B cell (primary cell): Measurements from ENCODE around the gene DUSP9. TPM values are rescaled to one million over a fixed set of nuclear protein-coding genes. Genes with fewer than 3 reads are reported as not detected.
"Not testable (repeated sequence)": the region's sequence is repeated elsewhere in the genome, so short reads cannot be mapped to it uniquely, and the experiment has no call there.

ENCODE experiments used
- ATAC-seq: fragments of 200-7000 bp; cut with Tn5 transposase; one replicate; pipeline ENCODE4 v1.10.0; 2021; ENCODE audit warnings: low read depth, mild to moderate bottlenecking, moderate number of reproducible peaks, moderate library complexity
- CTCF ChIA-PET: fragments of 350-600 bp; sonication (Branson Sonifier 250); formaldehyde crosslinking; loops from one replicate; lab custom pipeline; 2021; ENCODE audit warnings: antibody characterized with exemption, inconsistent platforms; lab: Charles Lee
- POLR2A ChIA-PET: fragments of 350-600 bp; sonication (Branson Sonifier 250); formaldehyde crosslinking; loops from one replicate; lab custom pipeline; 2021; ENCODE audit warnings: antibody characterized with exemption; lab: Charles Lee
- DNase-seq: peaks from one replicate; pipeline ENCODE4 v3.0.0; 2013
- H2AFZ ChIP-seq: 2 replicates; pipeline ENCODE4 v1.6.1; 2012; ENCODE audit warnings: mild to moderate bottlenecking, low read depth, low read length; ENCODE audit not compliant: insufficient read depth, poor library complexity, severe bottlenecking
- H3K27ac ChIP-seq, 2 donors: 1 replicate in 1 of 2; 2 replicates in 1 of 2; pipeline ENCODE4 v1.5.1; 2012 to 2013; ENCODE audit warnings: low read length in 2 of 2, mild to moderate bottlenecking in 2 of 2, moderate library complexity in 1 of 2
- H3K27me3 ChIP-seq, 4 experiments: fragments of 200-600 bp in 1 of 4; sonication (generic) in 1 of 4; replicated peaks in 1 of 4; 1 replicate in 2 of 4; 2 replicates in 2 of 4; pipeline versions ENCODE4 v1.6.1 to v1.7.0; 2013 to 2016; ENCODE audit warnings: low read length in 3 of 4, mild to moderate bottlenecking in 2 of 4, mixed read lengths in 1 of 4, moderate library complexity in 1 of 4; ENCODE audit not compliant: insufficient read depth in 4 of 4, control insufficient read depth in 3 of 4; ENCODE audit errors: control extremely low read depth in 1 of 4
- H3K36me3 ChIP-seq, 2 experiments: replicated peaks in 1 of 2; 1 replicate in 1 of 2; 2 replicates in 1 of 2; pipeline versions ENCODE4 v1.6.1 to v1.7.1; 2013; ENCODE audit warnings: low read length in 1 of 2; ENCODE audit not compliant: insufficient read depth in 2 of 2, control insufficient read depth in 1 of 2; ENCODE audit errors: control extremely low read depth in 1 of 2, extremely low read depth in 1 of 2
- H3K4me1 ChIP-seq, 2 donors: fragments of 200-600 bp in 1 of 2; sonication (generic) in 1 of 2; 1 replicate in 1 of 2; 2 replicates in 1 of 2; pipeline versions ENCODE4 v1.5.1 to v1.6.1; 2013 to 2017; ENCODE audit warnings: low read length in 2 of 2; ENCODE audit not compliant: control insufficient read depth in 2 of 2, insufficient read depth in 2 of 2
- H3K4me2 ChIP-seq: replicated peaks from 2 replicates; pipeline ENCODE3; 2012; ENCODE audit warnings: mild to moderate bottlenecking, low read depth, low read length; ENCODE audit not compliant: poor library complexity, severe bottlenecking
- H3K4me3 ChIP-seq, 5 experiments: fragments of 200-600 bp in 1 of 5; sonication (generic) in 1 of 5; 1 replicate in 3 of 5; 2 replicates in 2 of 5; pipeline versions ENCODE4 v1.5.1 to v1.7.0; 2011 to 2016; ENCODE audit warnings: low read length in 4 of 5, mild to moderate bottlenecking in 4 of 5, low read depth in 2 of 5, control low read depth in 1 of 5, moderate library complexity in 1 of 5; ENCODE audit not compliant: insufficient read depth in 1 of 5; ENCODE audit errors: control extremely low read depth in 1 of 5, extremely low read depth in 1 of 5
- H3K79me2 ChIP-seq: fragments of 200-600 bp; sonication (generic); one replicate; pipeline ENCODE4 v1.6.0; 2016; ENCODE audit warnings: low read length; ENCODE audit not compliant: control insufficient read depth, insufficient read depth
- H3K9ac ChIP-seq: fragments of 200-600 bp; sonication (generic); 2 replicates; pipeline ENCODE4 v1.6.1; 2017; ENCODE audit warnings: mild to moderate bottlenecking, low read length, moderate library complexity
- H3K9me3 ChIP-seq, 3 donors: one replicate each; pipeline versions ENCODE4 v1.6.1 to v1.7.1; 2013; ENCODE audit warnings: low read length in 2 of 3; ENCODE audit not compliant: control insufficient read depth in 2 of 3, insufficient read depth in 1 of 3; ENCODE audit errors: control extremely low read depth in 1 of 3
- H4K20me1 ChIP-seq: 2 replicates; pipeline ENCODE4 v1.6.0; 2012; ENCODE audit warnings: mild to moderate bottlenecking, low read length; ENCODE audit not compliant: insufficient read depth, control insufficient read depth, poor library complexity, severe bottlenecking
- H3K27ac Mint-ChIP-seq: one replicate; pipeline ENCODE4 v1.8.0; 2021; ENCODE audit warnings: mixed read lengths
- H3K27me3 Mint-ChIP-seq: one replicate; pipeline ENCODE4 v1.8.0; 2021; ENCODE audit warnings: mixed read lengths
- H3K4me1 Mint-ChIP-seq: one replicate; pipeline ENCODE4 v1.8.0; 2021; ENCODE audit warnings: mixed read lengths
- H3K4me3 Mint-ChIP-seq: one replicate; pipeline ENCODE4 v1.8.0; 2021; ENCODE audit warnings: mixed read lengths
- H3K9me3 Mint-ChIP-seq: one replicate; pipeline ENCODE4 v1.8.0; 2022; ENCODE audit warnings: mixed read lengths; ENCODE audit not compliant: insufficient read depth
- EZH2 ChIP-seq: IDR thresholded peaks from 2 replicates; pipeline ENCODE4 v1.6.1; 2012; ENCODE audit warnings: borderline replicate concordance, low read depth, mild to moderate bottlenecking, moderate library complexity, low read length; ENCODE audit not compliant: insufficient read depth, poor library complexity, severe bottlenecking
- WGBS: methylation state at CpG from one replicate; pipeline ENCODE4 v1.1.5; 2013; ENCODE audit warnings: missing lambda C conversion rate; ENCODE audit not compliant: insufficient coverage; 5-methylcytosine and 5-hydroxymethylcytosine counted together
- intact Hi-C: fragments of 100-400 bp; cut with micrococcal nuclease; formaldehyde crosslinking; loops from one replicate; pipeline ENCODE4 v1.10.0; 2022
- polyA plus RNA-seq: library from polyadenylated mRNA; depleted of rRNA; stranded (reverse); fragments of >200 nt; gene quantifications from 2 replicates; pipeline ENCODE4 v1.2.3, GENCODE V29; 2012
- total RNA-seq, 2 donors: library from RNA; stranded (reverse); fragments of 120-200 nt in 1 of 2; gene quantifications; 1 replicate in 1 of 2; 2 replicates in 1 of 2; pipeline versions ENCODE4 v1.2.3 to v1.2.4, GENCODE V29; 2013 to 2022
- TF ChIP-seq, protein P1 (sequence below): fragments of 200-600 bp; IDR thresholded peaks from one replicate; pipeline ENCODE4 v1.8.0; 2022; ENCODE audit warnings: antibody characterized with exemption, mild to moderate bottlenecking

Gene DUSP9
- total and polyA plus RNA-seq, 2 donors (not counting 1 experiment from before 2014, with no cell fraction given), result not detected

DNA sequence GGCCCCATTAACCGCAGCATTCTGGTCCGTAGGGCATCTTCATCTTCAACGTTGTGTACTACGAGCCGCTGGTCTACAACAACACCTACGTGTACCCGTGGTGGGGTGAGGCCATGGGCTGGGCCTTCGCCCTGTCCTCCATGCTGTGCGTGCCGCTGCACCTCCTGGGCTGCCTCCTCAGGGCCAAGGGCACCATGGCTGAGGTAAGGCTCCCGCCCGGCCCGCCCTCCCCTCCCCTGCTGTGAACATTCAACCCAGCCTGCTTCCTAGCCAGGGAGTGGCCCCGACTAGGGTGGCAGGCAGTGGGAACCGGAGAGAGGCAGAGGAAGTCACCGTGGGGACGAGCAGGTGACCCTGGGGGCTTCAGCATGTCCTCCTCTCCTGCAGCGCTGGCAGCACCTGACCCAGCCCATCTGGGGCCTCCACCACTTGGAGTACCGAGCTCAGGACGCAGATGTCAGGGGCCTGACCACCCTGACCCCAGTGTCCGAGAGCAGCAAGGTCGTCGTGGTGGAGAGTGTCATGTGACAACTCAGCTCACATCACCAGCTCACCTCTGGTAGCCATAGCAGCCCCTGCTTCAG, 47.8 kb downstream of the DUSP9 start:
- no peak for TF ChIP-seq EZH2
- TF ChIP-seq, protein P1, sequence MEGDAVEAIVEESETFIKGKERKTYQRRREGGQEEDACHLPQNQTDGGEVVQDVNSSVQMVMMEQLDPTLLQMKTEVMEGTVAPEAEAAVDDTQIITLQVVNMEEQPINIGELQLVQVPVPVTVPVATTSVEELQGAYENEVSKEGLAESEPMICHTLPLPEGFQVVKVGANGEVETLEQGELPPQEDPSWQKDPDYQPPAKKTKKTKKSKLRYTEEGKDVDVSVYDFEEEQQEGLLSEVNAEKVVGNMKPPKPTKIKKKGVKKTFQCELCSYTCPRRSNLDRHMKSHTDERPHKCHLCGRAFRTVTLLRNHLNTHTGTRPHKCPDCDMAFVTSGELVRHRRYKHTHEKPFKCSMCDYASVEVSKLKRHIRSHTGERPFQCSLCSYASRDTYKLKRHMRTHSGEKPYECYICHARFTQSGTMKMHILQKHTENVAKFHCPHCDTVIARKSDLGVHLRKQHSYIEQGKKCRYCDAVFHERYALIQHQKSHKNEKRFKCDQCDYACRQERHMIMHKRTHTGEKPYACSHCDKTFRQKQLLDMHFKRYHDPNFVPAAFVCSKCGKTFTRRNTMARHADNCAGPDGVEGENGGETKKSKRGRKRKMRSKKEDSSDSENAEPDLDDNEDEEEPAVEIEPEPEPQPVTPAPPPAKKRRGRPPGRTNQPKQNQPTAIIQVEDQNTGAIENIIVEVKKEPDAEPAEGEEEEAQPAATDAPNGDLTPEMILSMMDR, result no peak
- Histone ChIP-seq H3K9ac (no peak overlapping the region), H3K79me2 (no peaks in the 10 kb centered on the region), H3K9me3 (no peaks in the 10 kb centered on the region), H2AFZ (no peak overlapping the region), H3K4me2 (no peak overlapping the region), H3K4me1 (no peaks in the 10 kb centered on the region), H3K4me3 (no peak overlapping the region), H3K36me3 (no peaks in the 10 kb centered on the region), H3K27ac (no peak overlapping the region), H3K27me3 (peaks cover 0 to 7% (median 0%) of the 10 kb centered on the region in 4 experiments), H4K20me1 (no peaks in the 10 kb centered on the region)
- Mint-ChIP-seq H3K27me3 (no peaks in the 10 kb centered on the region), H3K27ac (no peak overlapping the region), H3K4me3 (no peak overlapping the region), H3K9me3 (no peaks in the 10 kb centered on the region), H3K4me1 (no peaks in the 10 kb centered on the region)
- WGBS, result 92% methylated on average over 6 of the region's 23 CpGs
- DNase-seq (no peak), ATAC-seq (no peak)
- CTCF ChIA-PET, result no interaction called here
- intact Hi-C loops, result no loop called here
- POLR2A ChIA-PET, result no interaction called here

DNA sequence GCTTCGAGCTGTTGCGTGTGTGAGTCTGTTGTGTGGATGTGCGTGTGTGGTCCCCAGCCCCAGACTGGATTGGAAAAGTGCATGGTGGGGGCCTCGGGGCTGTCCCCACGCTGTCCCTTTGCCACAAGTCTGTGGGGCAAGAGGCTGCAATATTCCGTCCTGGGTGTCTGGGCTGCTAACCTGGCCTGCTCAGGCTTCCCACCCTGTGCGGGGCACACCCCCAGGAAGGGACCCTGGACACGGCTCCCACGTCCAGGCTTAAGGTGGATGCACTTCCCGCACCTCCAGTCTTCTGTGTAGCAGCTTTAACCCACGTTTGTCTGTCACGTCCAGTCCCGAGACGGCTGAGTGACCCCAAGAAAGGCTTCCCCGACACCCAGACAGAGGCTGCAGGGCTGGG, 49.1 kb downstream of the DUSP9 start:
- Histone ChIP-seq H3K79me2 (no peaks in the 10 kb centered on the region), H3K9ac (no peak overlapping the region), H4K20me1 (no peaks in the 10 kb centered on the region), H3K36me3 (peaks cover 0 to 4% of the 10 kb centered on the region in 2 experiments), H2AFZ (no peak overlapping the region), H3K27me3 (no peaks in the 10 kb centered on the region), H3K4me2 (no peak overlapping the region), H3K4me1 (no peaks in the 10 kb centered on the region), H3K9me3 (no peaks in the 10 kb centered on the region), H3K4me3 (no peak overlapping the region), H3K27ac (no peak overlapping the region)
- Mint-ChIP-seq H3K27ac (no peak overlapping the region), H3K27me3 (no peaks in the 10 kb centered on the region), H3K4me1 (no peaks in the 10 kb centered on the region), H3K9me3 (no peaks in the 10 kb centered on the region), H3K4me3 (no peak overlapping the region)
- no peak for ATAC-seq
- no peak for DNase-seq
- TF ChIP-seq EZH2, result no peak
- TF ChIP-seq, protein P1, result no peak
- ChIA-PET CTCF (interaction anchor here (0.6 kb wide), 1 partner anchor 224 kb away, joined by 3 read pairs; no protein-coding TSS in a partner anchor), POLR2A (no interaction called here)
- intact Hi-C loops, result no loop called here
- WGBS, result 93% methylated on average over 6 of the region's 15 CpGs

DNA sequence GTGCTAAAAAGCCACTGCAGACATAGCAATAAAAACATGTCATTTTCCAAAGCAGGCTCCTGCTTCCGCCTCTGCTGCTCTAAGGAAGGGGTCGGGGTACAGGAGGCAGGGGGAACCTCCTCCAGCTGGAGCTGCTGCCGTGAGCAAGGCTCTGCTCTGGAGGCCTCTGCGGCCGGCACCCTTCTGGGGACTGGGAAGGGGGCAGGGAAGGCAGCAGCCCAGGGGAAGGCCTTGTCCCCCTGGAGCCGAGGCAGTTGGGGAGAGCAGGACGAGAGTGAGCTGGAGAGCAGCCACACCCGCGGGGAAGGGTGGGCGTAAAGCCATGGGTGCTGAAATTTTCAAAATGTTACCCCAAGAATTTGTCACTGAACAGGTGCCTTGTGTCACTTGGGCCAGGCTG, 49.5 kb downstream of the DUSP9 start:
- H3K36me3 ChIP-seq, H2AFZ ChIP-seq, H3K79me2 ChIP-seq, H3K4me1 ChIP-seq, H3K27ac ChIP-seq, H3K9me3 ChIP-seq, H3K27me3 Mint-ChIP-seq, H3K4me3 Mint-ChIP-seq, POLR2A ChIA-PET, CTCF ChIA-PET, H3K4me2 ChIP-seq, H3K9me3 Mint-ChIP-seq, H3K9ac ChIP-seq, H3K4me3 ChIP-seq, H3K27me3 ChIP-seq, DNase-seq, H3K27ac Mint-ChIP-seq, ATAC-seq, H3K4me1 Mint-ChIP-seq, H4K20me1 ChIP-seq, intact Hi-C loops: not testable (repeated sequence)
- 91% methylated on average over 7 of the region's 10 CpGs for WGBS
